HG03095 (cell line): ENCODE results near the gene LRRN4CL.
"Not testable (repeated sequence)": the region's sequence is repeated elsewhere in the genome, so short reads cannot be mapped to it uniquely, and the experiment has no call there.

ENCODE experiments used
- ATAC-seq: cut with Tn5 transposase; IDR thresholded peaks from one replicate; pipeline ENCODE4 v1.9.1; 2021; ENCODE audit warnings: moderate library complexity; ENCODE audit not compliant: unreplicated experiment

LRRN4CL gene

DNA sequence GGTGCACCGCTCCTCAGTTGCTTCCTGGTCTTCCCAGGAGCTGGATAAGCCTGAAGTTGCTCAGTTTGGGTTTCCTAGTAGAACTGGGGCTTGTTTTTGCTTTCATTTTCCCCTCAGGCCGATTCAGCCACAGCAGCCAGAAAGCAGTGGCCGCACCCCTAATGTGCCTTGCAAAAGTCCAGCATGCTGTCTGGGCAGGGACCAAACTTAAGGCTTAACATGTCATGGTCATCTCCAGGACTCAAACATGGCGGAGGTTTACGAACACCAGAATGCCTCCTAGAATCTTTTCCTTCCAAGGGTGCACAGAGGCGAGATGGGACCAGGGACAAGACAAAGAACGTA, 20.6 kb upstream of the LRRN4CL start:
- ATAC-seq = no peak

GRCh38 chr11:62709247-62710000, 20.1 kb upstream of the LRRN4CL start:
- ATAC-seq = peak; percentile 55

DNA sequence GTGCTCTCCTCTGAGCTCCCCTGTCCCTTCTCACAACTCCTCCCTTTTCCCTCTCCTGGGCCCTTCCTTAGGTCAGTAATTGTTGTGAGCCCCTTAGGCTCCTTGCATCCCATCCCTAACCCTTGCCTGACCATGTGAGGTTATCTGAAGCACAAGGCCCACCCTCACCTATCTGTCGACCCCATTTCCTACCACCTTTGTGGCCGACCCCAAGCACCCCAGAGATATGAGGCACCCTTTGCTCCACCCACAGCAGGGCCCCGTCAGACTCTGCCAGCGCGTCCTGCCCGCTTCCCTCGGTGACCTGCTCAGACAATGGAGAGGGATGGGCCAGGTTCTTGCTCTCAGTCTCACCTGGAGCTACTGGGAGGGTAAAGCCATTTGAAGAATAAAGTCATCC, 19.5 kb upstream of the LRRN4CL start:
- ATAC-seq = no peak

GRCh38 chr11:62708392-62708791, 19.1 kb upstream of the LRRN4CL start:
- ATAC-seq = no peak

- no peak for ATAC-seq
Observed at GRCh38 chr11:62707277-62707861, 18.0 kb upstream of the LRRN4CL start, which contains the start of the genes BSCL2 and GNG3. Gene BSCL2, minus strand, starts transcription at chr11:62707424. Its CDS starts 229 bp downstream, at chr11:62707195. Gene GNG3, plus strand, starts transcription at chr11:62707676. Its CDS starts 620 bp downstream, at chr11:62708296.

- ATAC-seq = no peak
Observed at GRCh38 chr11:62706850-62707247, 17.5 kb upstream of the LRRN4CL start.

DNA sequence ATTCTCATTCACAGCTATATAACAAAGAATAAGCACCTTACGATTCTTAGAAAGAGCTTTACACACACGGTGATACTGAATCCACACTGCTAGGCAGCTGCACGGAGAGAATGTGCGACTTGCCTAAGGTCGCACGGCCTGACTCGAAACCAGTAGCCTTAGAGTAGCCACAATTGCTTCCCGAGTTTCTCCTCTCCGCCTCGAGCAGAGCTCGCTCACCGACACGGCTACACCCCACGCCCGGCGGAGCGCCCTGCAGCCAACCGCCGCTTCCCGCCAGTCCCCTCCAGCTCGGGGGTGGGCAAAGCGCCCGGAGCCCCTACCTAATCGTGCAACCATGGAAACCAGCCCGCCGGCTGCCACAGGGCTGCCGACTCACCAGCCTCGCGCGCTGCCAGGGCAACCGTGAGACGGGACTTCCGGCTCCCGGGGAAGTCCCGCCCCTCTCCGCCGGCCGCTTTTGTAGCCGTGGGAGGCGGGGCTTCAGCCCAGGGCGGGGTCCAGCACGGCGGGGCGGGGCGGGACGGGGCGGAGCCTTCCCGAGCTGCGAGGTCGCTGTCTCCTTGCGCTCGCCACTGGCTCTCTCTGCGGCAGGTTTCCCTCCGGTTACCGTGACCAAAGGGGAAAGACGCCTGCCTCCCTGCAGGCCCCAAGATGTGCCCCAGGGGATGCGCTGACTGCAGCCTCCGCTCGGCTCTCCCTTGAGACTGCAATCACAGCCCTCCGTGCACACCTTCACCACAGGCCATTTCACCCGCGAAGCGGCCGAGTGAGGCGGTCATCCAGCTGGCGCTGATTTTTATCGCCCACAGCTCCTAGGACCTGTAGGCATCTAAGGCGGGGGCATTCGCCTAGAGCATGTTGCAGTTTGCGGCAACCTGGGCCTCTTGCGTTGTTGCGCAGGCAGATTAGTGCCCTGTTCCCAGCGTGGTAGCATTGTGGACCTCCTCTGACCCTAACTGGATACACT, 16.8 kb upstream of the LRRN4CL start:
- peak; percentile 49 for ATAC-seq

DNA sequence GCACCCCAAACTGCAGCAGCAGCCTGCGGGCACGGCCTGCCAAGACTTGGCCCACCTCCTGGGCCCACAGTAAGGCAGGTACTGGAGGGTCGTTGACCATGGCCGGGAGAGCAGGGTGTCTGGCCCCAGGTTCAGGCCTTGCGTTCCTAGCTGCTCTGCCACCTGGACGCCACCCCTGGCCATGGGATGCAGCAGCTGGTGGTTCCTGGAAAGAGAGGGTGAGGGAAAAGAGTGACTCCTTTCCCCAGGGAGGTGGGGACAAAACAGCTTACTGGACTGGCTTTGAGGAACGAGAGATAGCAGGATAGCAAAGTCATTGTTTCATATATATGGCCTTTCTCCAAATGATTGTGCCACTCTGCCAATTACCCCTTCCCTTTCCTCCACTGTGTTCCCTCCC, 16.1 kb upstream of the LRRN4CL start:
- no peak for ATAC-seq

- not testable (repeated sequence) for ATAC-seq
Observed at GRCh38 chr11:62703921-62704320, 14.6 kb upstream of the LRRN4CL start.

- ATAC-seq = no peak
Observed at GRCh38 chr11:62702246-62702645, 12.9 kb upstream of the LRRN4CL start.

DNA sequence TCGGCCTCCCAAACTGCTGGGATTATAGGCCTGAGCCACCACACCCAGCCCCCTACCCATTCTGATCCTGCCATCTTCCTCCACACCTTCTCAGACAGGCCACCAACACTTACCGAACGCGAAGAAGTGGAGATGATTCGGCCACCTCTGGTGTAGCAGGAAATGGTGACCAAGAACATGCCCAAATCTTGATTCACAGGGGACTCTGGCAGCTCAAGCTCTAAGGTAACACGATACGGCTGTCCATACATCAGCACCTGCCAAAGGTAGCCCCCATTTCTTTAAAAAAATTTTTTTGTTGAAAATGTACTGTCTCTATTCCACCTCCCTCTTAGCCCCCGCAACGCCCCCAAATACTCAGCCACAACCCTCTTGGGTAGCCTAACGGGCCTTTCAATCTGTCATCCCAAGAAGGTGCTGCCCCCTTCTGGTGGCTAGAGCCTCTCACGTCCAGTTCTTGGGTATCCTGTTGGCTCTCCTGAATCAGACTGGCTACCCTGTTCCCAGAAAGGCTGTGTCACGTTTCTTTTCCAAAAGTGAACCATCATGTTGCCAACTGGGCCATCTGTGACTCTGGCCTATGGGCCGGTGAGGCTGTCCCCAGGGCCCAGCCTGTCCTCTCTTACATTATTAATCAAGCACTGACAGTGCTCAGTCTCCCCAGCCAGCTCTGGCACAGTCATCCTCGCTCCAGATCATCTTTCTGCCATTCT, 5.3 kb upstream of the LRRN4CL start:
- ATAC-seq = no peak

- not testable (repeated sequence) for ATAC-seq
Observed at GRCh38 chr11:62693624-62694023, 4.3 kb upstream of the LRRN4CL start.

GRCh38 chr11:62688491-62688890, 839 bp downstream of the LRRN4CL start:
- no peak for ATAC-seq

GRCh38 chr11:62687508-62688396, 1.6 kb downstream of the LRRN4CL start:
- ATAC-seq = no peak

GRCh38 chr11:62682518-62682917, 6.8 kb downstream of the LRRN4CL start:
- ATAC-seq = no peak

DNA sequence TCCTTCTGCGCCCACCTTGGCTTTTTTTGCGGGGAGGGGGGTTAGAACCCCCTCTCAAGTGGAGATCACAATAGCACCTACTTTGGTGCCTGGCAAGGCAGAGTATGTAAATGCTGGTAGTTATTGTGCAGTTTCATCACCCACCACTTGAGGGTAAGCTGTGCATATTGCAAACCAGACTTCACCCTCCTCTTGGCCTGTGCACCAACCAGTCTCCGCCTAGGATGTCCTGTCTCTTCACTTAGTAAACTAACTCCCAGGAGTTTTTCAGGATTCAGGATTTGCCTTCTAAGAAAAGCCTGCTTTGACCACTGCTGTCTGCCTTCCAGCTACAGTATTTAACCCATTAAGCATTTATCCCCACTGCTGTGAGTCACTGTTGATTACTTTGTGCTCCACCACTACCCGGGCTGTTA, 8.5 kb downstream of the LRRN4CL start:
- ATAC-seq = peak; percentile 47

DNA sequence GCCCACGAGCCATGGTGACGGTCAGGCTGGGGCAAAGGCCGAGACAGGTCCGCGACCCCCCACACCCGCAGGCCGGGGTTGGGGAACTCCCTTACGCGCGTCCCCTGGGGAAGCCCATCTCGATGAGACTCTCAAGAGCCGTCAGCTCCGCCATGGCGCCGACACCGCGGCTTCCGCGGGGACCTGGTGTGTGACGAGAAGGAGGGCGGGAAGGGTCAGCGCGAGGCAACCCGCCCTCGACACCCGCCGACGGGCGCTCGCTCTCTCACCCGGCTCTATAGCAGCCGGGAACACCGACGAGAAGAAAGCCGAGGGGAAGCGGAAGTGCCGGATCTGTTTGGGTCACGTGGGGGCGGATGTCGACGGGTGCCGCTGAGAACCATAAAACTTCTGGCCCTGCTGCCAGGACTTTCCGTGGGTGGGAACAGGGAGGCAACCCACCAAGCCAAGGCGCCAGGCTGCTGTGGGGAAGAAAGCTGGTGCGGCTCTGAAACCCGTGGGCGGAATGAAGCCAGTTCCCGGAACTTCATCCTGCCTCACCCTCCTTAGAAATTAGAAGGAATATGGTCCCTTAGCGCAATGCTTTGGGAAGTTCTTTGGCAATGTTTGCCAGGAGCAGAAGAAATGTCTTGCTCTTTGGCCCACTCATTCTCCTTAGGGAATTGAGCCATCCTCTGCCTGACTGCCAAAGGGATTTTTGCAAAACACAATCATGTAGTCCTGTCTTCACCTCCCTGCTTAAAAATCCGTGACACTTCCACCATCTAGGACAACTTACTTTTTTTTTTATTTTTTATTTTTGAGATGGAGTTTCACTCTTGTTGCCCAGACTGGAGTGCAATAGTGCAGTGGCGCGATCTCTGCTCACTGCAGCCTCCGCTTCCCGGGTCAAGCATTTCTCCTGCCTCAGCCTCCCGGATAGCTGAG, 10.3 kb downstream of the LRRN4CL start, which contains the start of gene UBXN1:
TSS of gene UBXN1 (minus strand) at position 304 of the 927 bp plus-strand sequence. CDS start at position 154, 150 bp downstream.
- peak; percentile 73 for ATAC-seq

DNA sequence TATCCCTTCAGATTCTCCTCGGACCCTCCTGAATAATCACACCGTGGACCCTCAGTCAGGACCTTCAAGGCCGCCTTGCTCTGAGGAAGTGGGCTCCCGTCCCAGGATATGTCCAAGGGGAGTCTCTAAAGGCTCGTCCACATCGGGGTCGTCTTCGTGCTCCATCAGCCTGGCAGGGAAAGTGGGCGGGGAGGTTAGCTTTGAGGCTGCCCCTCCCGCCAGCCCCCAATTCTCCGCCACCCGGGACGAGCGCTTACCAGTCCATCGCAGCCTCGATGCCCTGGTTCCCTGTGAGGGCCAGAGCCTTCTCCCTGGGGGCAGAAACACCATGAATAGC, 10.9 kb downstream of the LRRN4CL start:
- no peak for ATAC-seq

- ATAC-seq = no peak
Observed at GRCh38 chr11:62677714-62678113, 11.6 kb downstream of the LRRN4CL start.
